GDM1 (cell line): ENCODE measurements around the gene SORL1.
A peak's percentile ranks its signal among the peaks of the same experiment; 100 is the strongest.
"Not testable (repeated sequence)": the region's sequence is repeated elsewhere in the genome, so short reads cannot be mapped to it uniquely, and the experiment has no call there.

Source experiments
- DNase-seq: peaks from one replicate; lab custom pipeline; 2025; lab: John Stamatoyannopoulos, UW

Gene SORL1

DNA sequence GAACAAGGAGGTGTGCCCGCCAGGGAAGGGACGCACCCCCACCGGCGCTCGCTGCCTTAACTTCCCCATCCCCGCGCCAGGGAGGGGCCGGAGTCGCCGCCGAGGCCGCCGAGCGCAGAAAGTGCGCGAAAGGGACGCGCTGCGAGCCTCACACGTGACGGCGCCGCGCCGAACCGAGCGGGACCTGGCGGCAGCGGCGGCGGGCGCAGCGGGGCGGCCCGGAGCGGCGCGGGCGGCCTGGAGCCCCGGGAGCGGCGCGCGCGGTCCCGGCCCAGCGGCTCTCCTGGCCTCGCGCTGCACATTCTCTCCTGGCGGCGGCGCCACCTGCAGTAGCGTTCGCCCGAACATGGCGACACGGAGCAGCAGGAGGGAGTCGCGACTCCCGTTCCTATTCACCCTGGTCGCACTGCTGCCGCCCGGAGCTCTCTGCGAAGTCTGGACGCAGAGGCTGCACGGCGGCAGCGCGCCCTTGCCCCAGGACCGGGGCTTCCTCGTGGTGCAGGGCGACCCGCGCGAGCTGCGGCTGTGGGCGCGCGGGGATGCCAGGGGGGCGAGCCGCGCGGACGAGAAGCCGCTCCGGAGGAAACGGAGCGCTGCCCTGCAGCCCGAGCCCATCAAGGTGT lies at the start of gene SORL1:
TSS of gene SORL1 (plus strand) at position 329 of the 623 bp plus-strand sequence. CDS start at position 347, 18 bp downstream.
- DNase-seq, result peak; percentile 39

- no peak for DNase-seq
These were observed 46.5 kb upstream of the SORL1 start for GRCh38 chr11:121405646-121406045.

GRCh38 chr11:121406291-121406690 lies 45.8 kb upstream of the SORL1 start:
- no peak for DNase-seq

- no peak for DNase-seq
These were observed 43.3 kb upstream of the SORL1 start for GRCh38 chr11:121408830-121409229.

GRCh38 chr11:121410041-121410440 lies 42.1 kb upstream of the SORL1 start:
- DNase-seq, result not testable (repeated sequence)

- not testable (repeated sequence) for DNase-seq
These were observed 40.8 kb upstream of the SORL1 start for GRCh38 chr11:121411330-121411729.

- DNase-seq, result no peak
These were observed 40.0 kb upstream of the SORL1 start for GRCh38 chr11:121412000-121412587.

- no peak for DNase-seq
These were observed 39.3 kb upstream of the SORL1 start for GRCh38 chr11:121412711-121413415.

DNA sequence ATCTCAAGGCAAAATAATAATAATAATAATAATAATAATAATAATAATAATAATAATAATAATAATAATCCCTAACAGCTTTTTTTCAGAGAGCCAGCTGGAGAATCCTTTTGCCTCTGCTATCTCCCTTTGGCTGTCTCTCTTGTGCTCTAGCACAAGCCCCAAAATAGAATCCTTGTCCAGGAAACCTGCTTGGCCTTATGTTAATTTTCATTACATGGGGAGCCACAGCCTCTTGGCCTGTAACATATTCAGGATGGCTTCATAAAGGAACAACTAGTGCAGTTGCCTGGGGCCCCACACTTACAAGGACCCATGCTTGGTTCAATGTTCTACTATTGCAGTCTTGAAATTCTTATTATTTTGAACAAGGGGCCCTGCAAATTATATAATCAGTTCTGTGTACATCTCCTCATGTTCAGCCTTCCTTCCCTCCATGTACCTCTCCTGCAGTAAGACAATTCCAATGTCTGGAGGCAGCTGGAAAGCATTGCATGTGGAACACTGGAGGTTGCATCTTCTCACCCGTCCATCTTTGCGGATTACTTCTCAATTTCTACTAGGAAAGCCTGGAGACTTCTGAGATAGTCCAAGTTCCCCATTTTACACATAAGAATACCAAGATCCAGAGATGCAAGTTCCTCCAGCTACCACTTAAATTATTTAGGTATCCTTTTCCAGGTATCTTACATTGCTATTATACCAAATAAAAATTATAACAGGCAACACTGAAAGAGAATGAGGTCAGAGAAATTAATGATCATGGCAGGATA lies 37.8 kb upstream of the SORL1 start:
- DNase-seq, result no peak

DNA sequence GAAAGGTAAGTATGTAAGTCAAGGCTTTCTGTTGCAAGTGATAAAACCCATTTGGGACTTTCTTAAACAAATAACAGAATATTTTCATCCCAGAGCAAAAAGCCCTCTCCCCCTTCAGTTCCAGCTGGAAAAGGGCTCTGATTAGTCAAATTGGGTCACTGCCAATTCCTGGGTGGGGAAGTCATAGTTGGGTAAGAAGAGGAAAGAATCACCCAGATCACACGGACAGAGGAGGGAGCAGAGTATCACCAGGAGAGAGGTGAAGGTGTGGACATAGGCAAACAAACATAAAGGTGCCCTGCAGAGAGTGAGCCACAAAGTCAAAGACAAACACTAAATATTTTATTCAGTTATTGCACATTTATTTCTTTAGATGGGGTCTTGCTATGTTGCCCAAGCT lies 36.3 kb upstream of the SORL1 start:
- no peak for DNase-seq

DNA sequence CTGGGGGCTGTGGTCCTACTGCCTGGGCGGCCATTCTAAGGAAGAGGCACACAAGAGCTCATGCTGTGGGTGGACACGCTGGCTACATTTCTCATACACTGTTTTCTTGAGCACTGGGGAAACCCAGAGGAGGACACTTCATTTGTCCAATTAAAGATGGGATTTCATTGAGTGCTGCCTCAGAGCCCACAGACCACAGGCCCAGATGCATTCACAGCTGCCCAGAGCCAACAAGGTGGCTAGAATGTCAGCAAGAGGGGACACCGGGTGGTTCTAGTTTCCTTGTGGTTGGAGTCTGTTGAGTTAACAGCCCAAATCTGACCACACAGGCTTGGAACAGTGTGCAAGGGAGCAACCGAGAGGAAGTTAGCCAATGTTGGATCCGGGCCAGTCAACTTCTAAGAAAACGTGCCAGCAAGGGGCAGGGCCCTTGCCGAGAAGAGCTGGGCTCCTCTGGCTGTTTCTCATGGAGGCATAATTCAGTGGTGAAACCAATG lies 35.0 kb upstream of the SORL1 start:
- DNase-seq, result peak; percentile 93

DNA sequence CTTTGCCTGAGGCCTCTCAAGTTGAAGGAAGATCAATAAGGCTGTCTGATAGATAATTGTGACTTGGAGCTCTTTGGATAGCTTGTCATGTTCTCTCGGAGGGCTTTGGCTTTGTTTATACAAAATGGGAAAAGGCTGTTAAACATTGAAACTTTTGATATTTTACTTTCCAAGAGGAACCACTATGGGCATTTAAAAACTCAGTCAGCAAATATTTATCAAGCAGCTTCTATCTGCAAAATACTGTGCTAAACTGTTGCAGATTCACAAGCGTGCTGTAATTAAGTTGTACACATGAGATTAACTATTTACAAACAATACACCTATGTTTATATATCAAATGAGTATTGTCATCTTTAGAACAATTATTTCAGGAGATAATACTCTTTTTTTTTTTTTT lies 34.5 kb upstream of the SORL1 start:
- no peak for DNase-seq

DNA sequence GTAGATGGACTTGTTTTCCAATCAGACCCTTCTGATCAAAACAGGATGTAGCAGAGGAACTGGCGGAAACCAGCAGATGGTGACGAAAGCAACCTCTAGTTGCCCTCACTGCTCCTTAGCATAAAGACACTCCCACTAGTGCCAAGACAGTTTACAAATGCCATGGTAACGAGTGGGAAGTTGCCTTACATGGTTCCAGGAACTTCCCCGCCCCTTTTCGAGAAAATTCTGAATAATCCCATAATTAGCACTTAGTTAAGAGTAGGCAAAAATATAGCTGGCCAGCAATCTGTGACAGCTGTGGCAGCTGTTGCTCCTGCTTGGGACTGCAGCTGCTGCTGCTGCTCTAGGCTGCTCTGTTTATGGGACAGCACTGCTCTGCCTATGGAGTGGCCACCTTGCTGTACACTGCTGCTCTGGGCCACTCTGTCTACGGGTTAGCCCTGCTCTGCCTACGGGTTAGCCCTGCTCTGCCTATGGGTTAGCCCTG lies 33.4 kb upstream of the SORL1 start:
- no peak for DNase-seq

DNA sequence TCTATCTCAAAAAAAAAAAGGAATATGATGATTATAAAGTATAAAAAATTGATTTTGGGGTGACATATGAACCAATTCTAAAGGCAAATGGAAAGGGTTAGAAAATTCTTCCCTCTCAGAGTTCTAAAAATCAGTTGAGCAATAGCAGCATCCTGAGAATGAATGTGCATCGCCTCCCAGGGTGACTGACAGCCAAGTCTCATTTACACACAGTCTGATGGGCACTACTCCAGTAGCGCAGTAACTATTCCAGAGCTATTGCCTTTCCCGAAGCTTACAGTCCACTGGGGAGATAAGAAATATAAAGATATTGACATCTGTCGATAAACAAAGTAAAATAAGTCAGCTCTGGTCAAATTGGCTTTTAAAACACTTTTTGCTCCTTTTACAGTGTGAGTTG lies 32.3 kb upstream of the SORL1 start:
- DNase-seq, result no peak

DNA sequence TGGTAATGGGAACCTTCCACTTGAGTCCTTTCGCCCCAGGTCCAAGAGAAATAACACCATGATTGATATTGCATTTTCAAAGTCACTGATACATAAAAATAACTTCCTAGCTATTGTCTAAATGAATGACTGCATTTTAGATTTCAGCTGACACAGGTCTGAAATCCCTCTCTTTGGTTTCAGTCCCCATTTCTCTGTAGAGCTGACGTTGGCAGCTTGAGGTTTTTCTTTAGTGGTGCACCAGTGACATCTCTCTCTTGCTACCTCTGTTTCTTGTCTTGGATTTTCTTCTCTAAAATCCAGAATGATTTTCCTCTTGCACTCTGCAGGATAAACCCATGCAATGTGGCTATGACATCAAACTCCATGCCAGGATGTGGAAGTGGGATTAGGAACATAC lies 31.7 kb upstream of the SORL1 start:
- no peak for DNase-seq

DNA sequence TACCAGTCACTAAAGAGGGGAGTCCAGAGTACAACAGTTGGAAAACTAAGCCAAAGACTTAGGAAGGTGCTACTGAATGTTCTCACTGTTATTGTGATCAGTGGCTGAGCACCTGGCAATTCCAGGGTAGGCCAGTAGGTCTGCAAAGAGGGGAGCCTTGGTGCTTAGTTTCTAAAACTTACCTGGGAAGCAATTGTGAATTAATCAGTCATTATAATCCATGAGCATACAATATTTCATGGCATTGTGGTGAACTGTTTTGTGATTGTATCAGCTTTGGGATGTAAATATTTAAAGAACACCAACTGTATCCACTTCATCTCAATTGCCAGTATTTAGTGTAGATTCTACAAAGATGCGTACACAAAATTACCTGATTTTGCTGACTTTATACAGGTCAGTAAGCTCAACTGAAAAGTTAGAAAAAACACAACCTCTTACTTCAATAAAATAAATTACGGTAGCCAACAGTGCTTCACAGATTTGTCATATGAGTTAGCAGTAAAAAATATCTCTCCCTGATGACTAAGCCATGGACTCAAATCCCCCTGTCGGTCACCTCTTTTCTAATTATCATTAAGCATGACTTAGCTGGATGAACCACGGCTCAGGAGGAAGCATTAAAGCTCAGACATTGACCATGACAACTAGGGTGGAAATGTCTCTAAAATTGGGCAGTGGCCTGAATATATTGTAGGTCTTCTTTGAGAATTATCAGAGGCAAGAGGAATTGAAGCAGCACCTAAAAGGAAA lies 30.8 kb upstream of the SORL1 start:
- no peak for DNase-seq

DNA sequence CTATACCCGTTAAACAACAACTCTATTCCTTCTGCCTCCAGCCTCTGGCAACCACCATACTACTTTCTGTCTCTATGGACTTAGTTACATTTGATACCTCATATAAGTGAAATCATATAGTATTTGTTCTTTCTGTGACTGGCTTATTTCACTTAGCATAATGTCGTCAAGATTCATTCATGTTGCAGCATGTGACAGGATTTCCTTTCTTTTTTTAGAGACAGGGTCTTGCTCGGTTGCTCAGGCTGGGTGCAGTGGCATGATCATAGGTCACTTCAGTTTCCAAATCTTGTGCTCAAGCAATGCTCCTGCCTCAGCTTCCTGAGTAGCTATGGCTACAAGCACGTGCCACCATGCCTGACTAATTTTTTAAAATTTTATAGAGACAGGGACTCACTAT lies 29.4 kb upstream of the SORL1 start:
- DNase-seq, result no peak

DNA sequence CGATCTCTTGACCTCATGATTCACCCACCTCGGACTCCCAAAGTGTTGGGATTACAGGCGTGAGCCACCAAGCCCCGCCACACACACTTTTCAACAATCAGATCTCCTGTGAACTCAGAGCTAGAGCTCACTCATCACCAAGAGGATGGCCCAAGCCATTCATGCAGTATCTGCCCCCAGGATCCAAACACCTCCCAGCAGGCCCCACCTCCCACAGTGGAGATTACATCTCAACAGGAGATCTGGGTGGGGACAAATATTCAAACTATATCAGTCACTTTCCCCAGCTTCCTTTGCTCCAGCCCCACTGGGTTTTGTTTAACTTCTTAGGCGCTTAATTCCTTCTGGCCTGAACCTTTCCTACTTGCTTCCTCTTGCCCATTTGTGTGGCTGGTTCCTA lies 26.3 kb upstream of the SORL1 start:
- DNase-seq, result no peak

GRCh38 chr11:121426476-121427399 lies 25.4 kb upstream of the SORL1 start:
- DNase-seq, result no peak

DNA sequence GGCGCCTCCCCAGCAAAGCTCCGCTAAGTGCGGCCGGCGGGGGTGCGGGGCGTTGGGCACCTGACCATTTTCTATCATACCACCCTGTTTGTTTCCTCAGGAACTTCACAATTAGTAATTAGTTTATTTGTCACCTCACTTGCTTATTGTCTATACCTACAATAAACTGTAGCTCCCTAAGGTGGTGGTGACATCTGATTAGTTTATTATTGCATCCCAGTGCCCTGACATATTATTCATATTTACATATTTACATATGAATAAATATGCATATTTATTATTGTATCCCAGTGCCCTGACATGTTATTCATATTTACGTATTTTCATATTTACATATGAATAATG lies 24.7 kb upstream of the SORL1 start:
- no peak for DNase-seq

- DNase-seq, result no peak
These were observed 22.6 kb upstream of the SORL1 start for GRCh38 chr11:121429556-121429955.
